Measurements from ENCODE around the gene EVA1A. TPM values are rescaled to one million over a fixed set of nuclear protein-coding genes. Genes with fewer than 3 reads are reported as not detected.

Gene EVA1A
- total RNA-seq, 1 experiment from 2014 or later: 0.21 TPM

DNA sequence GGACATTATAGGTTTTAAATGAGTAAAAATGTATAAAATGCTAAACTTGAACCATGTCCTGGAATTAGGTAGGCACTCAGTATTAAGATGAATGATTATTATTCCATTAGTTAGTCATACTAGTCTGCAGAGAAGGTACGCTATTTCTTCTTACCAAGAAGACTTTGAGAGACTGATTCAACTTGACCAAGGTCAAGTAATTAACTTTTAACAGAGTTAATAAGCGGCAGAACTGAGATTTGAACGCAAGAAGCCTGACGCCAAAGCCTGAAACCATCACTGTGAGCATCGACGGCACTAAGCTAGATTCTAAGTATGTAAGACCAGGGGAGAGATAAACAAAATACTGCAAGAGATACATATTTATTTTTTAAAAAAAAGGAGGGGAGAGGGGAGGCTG lies 2.6 kb downstream of the EVA1A start:
- in situ Hi-C loops (cut with HindIII; ENCODE audit: low pct_unique_long_range_greater_than_20kb, low sequenced_read_pairs) (no loop called here), intact Hi-C loops (cut with micrococcal nuclease; ENCODE audit: unreplicated experiment) (no loop called here)
- no peak for DNase-seq (ENCODE audit: low read depth, low spot score)
- CTCF ChIA-PET: no interaction called here
- H3K4me1 ChIP-seq (ENCODE audit: control insufficient read depth, insufficient read depth, low read length): no peaks in the 10 kb centered on the region
- no peak overlapping the region; a peak in 1 of 4 replicates for H3K4me3 ChIP-seq (ENCODE audit: low read depth in 2 of 2, low read length in 2 of 2)
- no TSS peak for BruUV-seq (replicated peaks)
- H3K9me3 ChIP-seq (ENCODE audit: control insufficient read depth, insufficient read depth, low read depth, low read length): no peaks in the 10 kb centered on the region
- ATAC-seq: no peak
- POLR2A ChIA-PET: no interaction called here
- peaks cover 24% of the 10 kb centered on the region for H3K27me3 ChIP-seq (ENCODE audit: control insufficient read depth, insufficient read depth, low read length)
- no peak overlapping the region for H3K27ac ChIP-seq (ENCODE audit: low read length)
- H3K36me3 ChIP-seq (ENCODE audit: control insufficient read depth, insufficient read depth, low read length): no peaks in the 10 kb centered on the region
- TF ChIP-seq SIN3A (IDR thresholded peaks at IDR 0.05; ENCODE audit: borderline replicate concordance, insufficient read depth, low read depth, low read length): no peak
- TF ChIP-seq, protein P1, sequence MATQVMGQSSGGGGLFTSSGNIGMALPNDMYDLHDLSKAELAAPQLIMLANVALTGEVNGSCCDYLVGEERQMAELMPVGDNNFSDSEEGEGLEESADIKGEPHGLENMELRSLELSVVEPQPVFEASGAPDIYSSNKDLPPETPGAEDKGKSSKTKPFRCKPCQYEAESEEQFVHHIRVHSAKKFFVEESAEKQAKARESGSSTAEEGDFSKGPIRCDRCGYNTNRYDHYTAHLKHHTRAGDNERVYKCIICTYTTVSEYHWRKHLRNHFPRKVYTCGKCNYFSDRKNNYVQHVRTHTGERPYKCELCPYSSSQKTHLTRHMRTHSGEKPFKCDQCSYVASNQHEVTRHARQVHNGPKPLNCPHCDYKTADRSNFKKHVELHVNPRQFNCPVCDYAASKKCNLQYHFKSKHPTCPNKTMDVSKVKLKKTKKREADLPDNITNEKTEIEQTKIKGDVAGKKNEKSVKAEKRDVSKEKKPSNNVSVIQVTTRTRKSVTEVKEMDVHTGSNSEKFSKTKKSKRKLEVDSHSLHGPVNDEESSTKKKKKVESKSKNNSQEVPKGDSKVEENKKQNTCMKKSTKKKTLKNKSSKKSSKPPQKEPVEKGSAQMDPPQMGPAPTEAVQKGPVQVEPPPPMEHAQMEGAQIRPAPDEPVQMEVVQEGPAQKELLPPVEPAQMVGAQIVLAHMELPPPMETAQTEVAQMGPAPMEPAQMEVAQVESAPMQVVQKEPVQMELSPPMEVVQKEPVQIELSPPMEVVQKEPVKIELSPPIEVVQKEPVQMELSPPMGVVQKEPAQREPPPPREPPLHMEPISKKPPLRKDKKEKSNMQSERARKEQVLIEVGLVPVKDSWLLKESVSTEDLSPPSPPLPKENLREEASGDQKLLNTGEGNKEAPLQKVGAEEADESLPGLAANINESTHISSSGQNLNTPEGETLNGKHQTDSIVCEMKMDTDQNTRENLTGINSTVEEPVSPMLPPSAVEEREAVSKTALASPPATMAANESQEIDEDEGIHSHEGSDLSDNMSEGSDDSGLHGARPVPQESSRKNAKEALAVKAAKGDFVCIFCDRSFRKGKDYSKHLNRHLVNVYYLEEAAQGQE (IDR thresholded peaks at IDR 0.05; ENCODE audit: insufficient read depth in 1 of 2, low read depth in 2 of 2, low read length in 1 of 2): no peak

DNA sequence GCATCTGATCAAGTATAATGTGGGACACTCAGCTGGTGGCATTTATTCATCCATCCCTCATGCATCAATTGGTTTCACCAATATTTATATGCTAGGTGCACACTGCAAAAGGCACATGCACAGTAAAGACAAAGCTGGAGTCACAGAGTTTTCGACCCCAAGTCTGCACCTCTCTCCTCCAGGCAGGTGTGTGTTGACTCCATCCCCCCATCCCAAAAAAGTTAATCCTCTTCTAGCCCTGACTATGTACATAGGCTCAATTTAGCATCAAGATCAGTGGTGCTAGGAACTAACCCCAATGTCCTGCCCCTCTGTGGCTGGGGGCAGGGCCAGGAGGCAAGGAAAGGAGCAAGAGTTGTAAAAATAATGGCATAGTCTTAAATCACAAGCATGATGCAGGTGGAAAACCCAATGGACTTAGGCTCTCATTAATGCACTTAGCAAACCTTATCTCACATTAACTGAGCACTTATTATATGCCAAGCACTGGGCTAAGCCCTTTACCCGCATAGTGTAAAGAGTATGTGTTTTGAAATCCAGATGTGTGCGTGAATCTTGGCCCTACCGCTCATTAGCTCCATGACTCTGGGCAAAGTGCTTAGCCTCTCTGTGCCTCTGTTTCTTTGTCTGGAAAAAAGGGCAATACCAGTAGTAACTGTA lies 3.1 kb downstream of the EVA1A start:
- ChIA-PET CTCF (no interaction called here), POLR2A (no interaction called here)
- no TSS peak for BruUV-seq (replicated peaks)
- ATAC-seq (no peak), DNase-seq (ENCODE audit: low read depth, low spot score) (no peak)
- Histone ChIP-seq H3K27me3 (ENCODE audit: control insufficient read depth, insufficient read depth, low read length) (peaks cover 23% of the 10 kb centered on the region), H3K4me1 (ENCODE audit: control insufficient read depth, insufficient read depth, low read length) (no peaks in the 10 kb centered on the region), H3K27ac (ENCODE audit: low read length) (no peak overlapping the region), H3K4me3 (ENCODE audit: low read depth in 2 of 2, low read length in 2 of 2) (no peak overlapping the region), H3K36me3 (ENCODE audit: control insufficient read depth, insufficient read depth, low read length) (no peaks in the 10 kb centered on the region), H3K9me3 (ENCODE audit: control insufficient read depth, insufficient read depth, low read depth, low read length) (no peaks in the 10 kb centered on the region)
- TF ChIP-seq, protein P1 (IDR thresholded peaks at IDR 0.05; ENCODE audit: insufficient read depth in 1 of 2, low read depth in 2 of 2, low read length in 1 of 2): no peak
- no peak for TF ChIP-seq SIN3A (IDR thresholded peaks at IDR 0.05; ENCODE audit: borderline replicate concordance, insufficient read depth, low read depth, low read length)
- no peak for TF ChIP-seq TCF7L2 (IDR thresholded peaks at IDR 0.05; ENCODE audit: low read depth, low read length)
- TF ChIP-seq, protein P2, sequence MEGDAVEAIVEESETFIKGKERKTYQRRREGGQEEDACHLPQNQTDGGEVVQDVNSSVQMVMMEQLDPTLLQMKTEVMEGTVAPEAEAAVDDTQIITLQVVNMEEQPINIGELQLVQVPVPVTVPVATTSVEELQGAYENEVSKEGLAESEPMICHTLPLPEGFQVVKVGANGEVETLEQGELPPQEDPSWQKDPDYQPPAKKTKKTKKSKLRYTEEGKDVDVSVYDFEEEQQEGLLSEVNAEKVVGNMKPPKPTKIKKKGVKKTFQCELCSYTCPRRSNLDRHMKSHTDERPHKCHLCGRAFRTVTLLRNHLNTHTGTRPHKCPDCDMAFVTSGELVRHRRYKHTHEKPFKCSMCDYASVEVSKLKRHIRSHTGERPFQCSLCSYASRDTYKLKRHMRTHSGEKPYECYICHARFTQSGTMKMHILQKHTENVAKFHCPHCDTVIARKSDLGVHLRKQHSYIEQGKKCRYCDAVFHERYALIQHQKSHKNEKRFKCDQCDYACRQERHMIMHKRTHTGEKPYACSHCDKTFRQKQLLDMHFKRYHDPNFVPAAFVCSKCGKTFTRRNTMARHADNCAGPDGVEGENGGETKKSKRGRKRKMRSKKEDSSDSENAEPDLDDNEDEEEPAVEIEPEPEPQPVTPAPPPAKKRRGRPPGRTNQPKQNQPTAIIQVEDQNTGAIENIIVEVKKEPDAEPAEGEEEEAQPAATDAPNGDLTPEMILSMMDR (IDR thresholded peaks at IDR 0.05): no peak
- no peak for TF ChIP-seq POLR2AphosphoS5 (IDR thresholded peaks at IDR 0.05; ENCODE audit: low read depth, low read length)
- in situ Hi-C loops (cut with HindIII; ENCODE audit: low pct_unique_long_range_greater_than_20kb, low sequenced_read_pairs) (no loop called here), intact Hi-C loops (cut with micrococcal nuclease; ENCODE audit: unreplicated experiment) (no loop called here)

Data from Panc1 (cell line).